GM19372 (cell line): ENCODE results near the gene GKN2.
"Not testable (repeated sequence)": the region's sequence is repeated elsewhere in the genome, so short reads cannot be mapped to it uniquely, and the experiment has no call there.

ENCODE experiments used
- ATAC-seq: cut with Tn5 transposase; IDR thresholded peaks from one replicate; pipeline ENCODE4 v1.9.1; 2021; ENCODE audit warnings: mild to moderate bottlenecking, low read depth, moderate library complexity; ENCODE audit not compliant: unreplicated experiment

The GKN2 gene

DNA sequence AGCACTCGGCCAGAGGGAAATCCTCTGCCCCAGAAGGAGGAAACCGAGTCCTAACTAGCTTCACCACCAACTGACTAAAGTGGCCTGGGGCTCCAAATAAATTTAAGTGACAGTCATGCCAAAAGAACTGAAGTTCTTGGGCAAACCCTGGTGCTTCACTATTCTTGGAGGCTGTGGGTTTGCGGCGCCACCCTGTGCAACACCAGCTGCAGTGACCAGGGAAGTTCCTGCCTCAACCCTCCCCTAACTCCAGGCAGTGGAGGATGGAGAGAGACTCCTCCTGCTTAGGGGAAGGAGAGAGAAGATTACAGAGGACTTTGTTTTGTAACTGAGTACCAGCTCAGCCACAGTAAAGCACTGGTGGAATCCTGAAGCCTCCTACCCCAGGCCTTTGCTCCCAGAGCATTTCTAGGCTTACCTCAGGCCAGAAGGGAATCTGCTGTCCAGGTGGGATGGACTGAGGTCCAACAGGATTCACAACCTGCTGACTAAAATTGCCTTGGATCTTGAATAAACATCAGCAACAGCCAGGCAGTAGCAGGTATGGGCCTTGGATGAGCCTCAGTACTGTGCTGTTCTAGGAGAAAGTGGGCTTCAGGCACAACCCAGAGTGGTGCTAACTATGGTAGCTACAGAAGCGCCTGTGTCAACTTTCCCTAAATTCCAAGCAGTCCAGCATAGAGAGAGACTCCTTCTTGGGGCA lies 52.0 kb downstream of the GKN2 start:
- no peak for ATAC-seq

DNA sequence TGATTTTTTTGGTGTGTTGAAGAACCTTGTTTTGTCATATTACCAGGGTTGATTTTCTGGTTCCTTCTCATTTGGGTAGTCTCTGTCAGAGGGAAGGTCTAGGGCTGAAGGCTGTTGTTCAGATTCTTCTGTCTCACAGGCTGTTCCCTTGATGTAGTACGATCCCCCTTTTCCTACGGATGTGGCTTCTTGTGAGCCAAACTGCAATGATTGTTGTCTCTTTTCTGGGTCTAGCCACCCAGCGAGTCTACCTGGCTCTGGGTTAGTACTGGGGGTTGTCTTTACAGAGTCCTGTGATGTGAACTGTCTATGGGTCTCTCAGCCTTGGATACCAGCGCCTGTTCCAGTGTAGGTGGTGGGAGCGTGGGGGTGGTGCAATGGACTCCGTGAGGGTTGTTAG lies 56.7 kb downstream of the GKN2 start:
- not testable (repeated sequence) for ATAC-seq
